Endothelial cell of umbilical vein (primary cell): ENCODE results near the gene PTGR3. TPM values are rescaled to one million over a fixed set of nuclear protein-coding genes. Genes with fewer than 3 reads are reported as not detected.

Experiments
- BruUV-seq: library from RNA; stranded (reverse); fragments of 400-500 nt; replicated peaks from 2 replicates; lab custom pipeline; 2021; lab: Mats Ljungman, UMichigan
- CTCF ChIA-PET: fragments of 300-600, 350-600 bp; sonication (Branson Sonifier 250); formaldehyde crosslinking; loops from one replicate; lab custom pipeline; 2021; ENCODE audit warnings: antibody characterized with exemption, inconsistent platforms; lab: Charles Lee
- POLR2A ChIA-PET: fragments of 300-600, 350-600 bp; sonication (Branson Sonifier 250); formaldehyde crosslinking; loops from one replicate; lab custom pipeline; 2021; ENCODE audit warnings: antibody characterized with exemption, inconsistent platforms; lab: Charles Lee
- DNase-seq: peaks from one replicate; pipeline ENCODE4 v3.0.0-alpha.2; 2011; ENCODE audit warnings: low read depth, low spot score
- FAIRE-seq: peaks from 2 replicates; lab custom pipeline; 2011; peaks lifted over from hg19 to GRCh38; lab: Jason Lieb, UNC
- H2AFZ ChIP-seq: 2 replicates; pipeline ENCODE4 v1.6.0; 2012; ENCODE audit warnings: low read depth, low read length, control low read depth, inconsistent platforms
- H3K27ac ChIP-seq: 2 replicates; pipeline ENCODE4 v1.5.1; 2011; ENCODE audit warnings: low read depth, mild to moderate bottlenecking, control low read depth, low read length, moderate library complexity; ENCODE audit not compliant: insufficient read depth
- H3K27me3 ChIP-seq, 2 experiments: 2 replicates each; pipeline versions ENCODE4 v1.6.0 to v1.6.1; 2011; ENCODE audit warnings: low read length in 2 of 2, mixed read lengths in 1 of 2; ENCODE audit not compliant: control insufficient read depth in 2 of 2, insufficient read depth in 2 of 2
- H3K36me3 ChIP-seq, 2 experiments: 2 replicates in 1 of 2; 3 replicates in 1 of 2; pipeline ENCODE4 v1.5.1; 2011; ENCODE audit warnings: low read length in 2 of 2, mild to moderate bottlenecking in 1 of 2, moderate library complexity in 1 of 2; ENCODE audit not compliant: control insufficient read depth in 2 of 2, insufficient read depth in 2 of 2; ENCODE audit errors: extremely low read depth in 1 of 2
- H3K4me1 ChIP-seq: 3 replicates; pipeline ENCODE4 v1.5.1; 2011; ENCODE audit warnings: mild to moderate bottlenecking, low read length; ENCODE audit not compliant: control insufficient read depth, insufficient read depth; ENCODE audit errors: extremely low read depth
- H3K4me2 ChIP-seq: 2 replicates; pipeline ENCODE4 v1.6.1; 2011; ENCODE audit warnings: low read length, control low read depth, mixed read lengths; ENCODE audit not compliant: insufficient read depth
- H3K4me3 ChIP-seq, 3 experiments: fragments of 200-600 bp in 1 of 3; sonication (generic), shearing (Covaris generic) in 1 of 3; replicated peaks in 1 of 3; 2 replicates each; pipeline ENCODE4 v1.5.1; 2011 to 2016; ENCODE audit warnings: control low read depth in 3 of 3, low read length in 3 of 3, mild to moderate bottlenecking in 2 of 3, inconsistent platforms in 1 of 3, low read depth in 1 of 3, moderate library complexity in 1 of 3; ENCODE audit not compliant: insufficient read depth in 1 of 3
- H3K79me2 ChIP-seq: 2 replicates; pipeline ENCODE4 v1.6.0; 2012; ENCODE audit warnings: low read length, inconsistent platforms; ENCODE audit not compliant: control insufficient read depth, insufficient read depth
- H3K9ac ChIP-seq: replicated peaks from 2 replicates; pipeline ENCODE3; 2011; ENCODE audit warnings: low read length, control low read depth; ENCODE audit not compliant: insufficient read depth; ENCODE audit errors: extremely low read depth
- H3K9me1 ChIP-seq: replicated peaks from 3 replicates; pipeline ENCODE4 v1.6.0; 2011; ENCODE audit warnings: mild to moderate bottlenecking, low read length; ENCODE audit not compliant: control insufficient read depth, insufficient read depth; ENCODE audit errors: extremely low read depth
- H3K9me3 ChIP-seq: replicated peaks from 2 replicates; pipeline ENCODE4 v1.5.1; 2012; ENCODE audit warnings: low read length, inconsistent platforms; ENCODE audit not compliant: control insufficient read depth, insufficient read depth
- H4K20me1 ChIP-seq: replicated peaks from 2 replicates; pipeline ENCODE3; 2011; ENCODE audit warnings: mild to moderate bottlenecking, low read length; ENCODE audit not compliant: control insufficient read depth, insufficient read depth; ENCODE audit errors: extremely low read depth
- CTCF ChIP-seq, 2 donors: IDR thresholded peaks; 1 replicate in 1 of 2; 2 replicates in 1 of 2; pipeline ENCODE4 v1.5.1; 2011; ENCODE audit warnings: low read length in 2 of 2, mild to moderate bottlenecking in 2 of 2, moderate library complexity in 2 of 2, control low read depth in 1 of 2, inconsistent platforms in 1 of 2, low read depth in 1 of 2; ENCODE audit not compliant: insufficient read depth in 1 of 2; ENCODE audit errors: extremely low read depth in 1 of 2
- EZH2 ChIP-seq: IDR thresholded peaks from 2 replicates; pipeline ENCODE4 v1.6.1; 2012; ENCODE audit warnings: borderline replicate concordance, low read depth, mild to moderate bottlenecking, moderate library complexity, low read length, inconsistent platforms; ENCODE audit not compliant: severe bottlenecking
- FOS ChIP-seq: IDR thresholded peaks from 2 replicates; pipeline ENCODE4 v1.6.1; 2011; ENCODE audit warnings: mild to moderate bottlenecking, low read length, moderate library complexity, borderline replicate concordance; ENCODE audit not compliant: insufficient read depth
- GATA2 ChIP-seq: IDR thresholded peaks from 2 replicates; pipeline ENCODE4 v1.7.0; 2011; ENCODE audit warnings: low read depth, mild to moderate bottlenecking, moderate library complexity, mixed read lengths, low read length; ENCODE audit not compliant: insufficient read length, insufficient read depth
- JUN ChIP-seq: IDR thresholded peaks from 2 replicates; pipeline ENCODE4 v1.6.1; 2011; ENCODE audit warnings: borderline replicate concordance, low read depth; ENCODE audit not compliant: insufficient read length, insufficient read depth
- MYC ChIP-seq: IDR thresholded peaks from one replicate; pipeline ENCODE4 v1.6.1; 2011; ENCODE audit warnings: mild to moderate bottlenecking, low read depth, low read length
- POLR2A ChIP-seq: IDR thresholded peaks from 2 replicates; pipeline ENCODE4 v1.6.1; 2012; ENCODE audit warnings: low read depth, mild to moderate bottlenecking, control low read depth, low read length
- POLR2AphosphoS5 ChIP-seq: IDR thresholded peaks from 2 replicates; pipeline ENCODE4 v1.6.1; 2012; ENCODE audit warnings: low read depth, mild to moderate bottlenecking, control low read depth, low read length, moderate library complexity; ENCODE audit not compliant: insufficient read depth
- dilution Hi-C: fragments of 300-500 bp; cut with MboI; formaldehyde crosslinking; loops from one replicate; pipeline ENCODE4 v1.15.0; 2019; ENCODE audit warnings: low sequenced_read_pairs; ENCODE audit not compliant: extremely low pct_ligation_motif_present
- intact Hi-C: fragments of 100-400 bp; cut with micrococcal nuclease; formaldehyde crosslinking; loops from one replicate; pipeline ENCODE4 v1.10.0; 2022
- polyA plus RNA-seq, 4 experiments: library from polyadenylated mRNA; depleted of rRNA in 3 of 4; stranded (reverse) in 3 of 4; unstranded in 1 of 4; fragments of >200 nt; gene quantifications; 2 replicates each; pipeline versions ENCODE4 v1.2.1 to v1.2.3, GENCODE V29; 2011 to 2012; ENCODE audit warnings: missing spikeins in 1 of 4
- total RNA-seq: library from RNA; stranded (reverse); gene quantifications from 2 replicates; pipeline ENCODE4 v1.2.3, GENCODE V29; 2021
- TF ChIP-seq, protein P1 (sequence below): IDR thresholded peaks from 2 replicates; pipeline ENCODE4 v1.6.1; 2011; ENCODE audit not compliant: insufficient read depth, insufficient read length

PTGR3 gene
- total and polyA plus RNA-seq, 2 donors (not counting 3 experiments of a cell fraction or from before 2014, with no cell fraction given) = 13.9 to 21.9 TPM

DNA sequence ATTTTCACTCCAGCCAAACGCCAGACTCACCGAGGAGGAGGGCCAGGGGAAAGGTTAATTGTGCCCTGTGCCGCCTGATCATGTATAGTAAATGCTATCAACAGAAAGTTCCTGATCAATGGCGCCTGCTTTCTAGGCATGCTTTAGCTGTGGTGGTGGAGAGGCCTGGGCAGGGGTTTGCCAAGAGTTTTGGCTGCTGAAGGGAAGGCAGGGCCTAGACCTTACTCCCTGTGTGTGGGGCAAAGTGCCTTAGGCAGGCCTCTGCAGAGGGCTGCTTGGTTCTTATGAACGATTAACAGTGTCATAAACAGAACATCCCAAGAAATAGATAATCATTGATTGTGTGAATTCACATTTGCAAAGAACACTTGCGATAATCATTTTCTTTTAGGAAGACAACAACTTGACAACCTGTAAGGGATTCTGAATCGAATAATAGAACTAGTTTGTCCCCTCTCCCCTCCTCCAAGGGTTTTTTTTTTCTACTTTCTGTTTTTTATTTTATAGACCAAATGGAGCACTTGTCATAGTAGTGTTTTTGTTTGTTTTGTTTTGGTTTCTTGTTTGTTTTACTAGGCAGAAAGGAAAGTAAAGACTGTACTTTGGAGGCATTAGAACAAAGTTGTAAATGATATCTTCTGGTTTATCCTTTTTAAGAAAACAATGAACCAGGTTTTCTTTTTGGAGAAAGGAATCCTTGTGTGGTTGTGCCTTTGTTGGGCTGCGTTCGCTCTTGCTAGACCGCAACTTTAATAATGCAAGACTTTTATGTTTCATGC lies 8.2 kb upstream of the PTGR3 start:
- Histone ChIP-seq H3K27ac (no peak overlapping the region), H3K9ac (no peak overlapping the region), H3K36me3 (no peaks in the 10 kb centered on the region), H3K9me1 (no peaks in the 10 kb centered on the region), H2AFZ (no peak overlapping the region), H3K4me3 (no peak overlapping the region), H3K79me2 (peaks cover 28% of the 10 kb centered on the region), H3K4me1 (peaks cover 43% of the 10 kb centered on the region), H3K27me3 (no peaks in the 10 kb centered on the region), H3K9me3 (no peaks in the 10 kb centered on the region), H4K20me1 (no peaks in the 10 kb centered on the region), H3K4me2 (no peak overlapping the region)
- FAIRE-seq (no peak), DNase-seq (no peak)
- dilution Hi-C loops (no loop called here), intact Hi-C loops (loop anchor here (10.0 kb wide), 1 partner anchor 1278 kb away; the partner anchor contains the start of gene ZNF516)
- ChIA-PET POLR2A (no interaction called here), CTCF (no interaction called here)
- BruUV-seq = no TSS peak
- TF ChIP-seq MYC (no peak), EZH2 (no peak), JUN (no peak), FOS (no peak), CTCF (IDR thresholded peaks at IDR 0.05; ENCODE audit: extremely low read depth in 1 of 2, insufficient read depth in 1 of 2, low read depth in 1 of 2, low read length in 2 of 2) (no peak), POLR2A (no peak), POLR2AphosphoS5 (no peak), GATA2 (no peak)
- TF ChIP-seq, protein P1, sequence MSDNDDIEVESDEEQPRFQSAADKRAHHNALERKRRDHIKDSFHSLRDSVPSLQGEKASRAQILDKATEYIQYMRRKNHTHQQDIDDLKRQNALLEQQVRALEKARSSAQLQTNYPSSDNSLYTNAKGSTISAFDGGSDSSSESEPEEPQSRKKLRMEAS = no peak
